Measurements from ENCODE around the gene PLXNA2.

DNA sequence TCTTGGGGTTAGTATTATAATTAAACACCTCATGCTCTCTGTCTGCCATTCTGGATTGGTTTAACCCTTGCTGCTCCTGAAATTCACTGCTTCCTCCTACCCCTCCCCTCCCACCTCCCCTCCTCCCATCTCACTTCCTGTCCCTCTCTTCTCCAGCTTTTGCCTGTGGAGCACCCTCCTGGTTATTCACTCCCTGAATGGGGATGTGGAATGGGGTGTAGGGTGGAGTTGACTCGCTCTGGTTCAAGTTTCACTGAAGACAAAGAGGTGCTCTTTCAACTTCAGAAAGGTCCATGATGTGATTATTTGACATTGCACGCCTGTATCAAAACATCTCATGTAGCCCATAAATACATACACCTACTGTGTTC is 160.5 kb downstream of the PLXNA2 start:
- TF ChIP-seq CTCF (IDR thresholded peaks at IDR 0.05; ENCODE audit: insufficient read depth, low read depth, low read length) (no peak), EZH2 (IDR thresholded peaks at IDR 0.05; ENCODE audit: insufficient read depth, low read length) (no peak)

All from astrocyte (in vitro differentiated cells and primary cell).